ENCODE data around the gene WDR82.

GRCh38 chr3:52240886-52241370, 37.5 kb downstream of the WDR82 start:
- TF ChIP-seq CTCF (IDR thresholded peaks at IDR 0.05; ENCODE audit: insufficient read depth, low read length) (no peak), POLR2AphosphoS5 (IDR thresholded peaks at IDR 0.05; ENCODE audit: low read depth) (no peak), SPI1 (IDR thresholded peaks at IDR 0.05; ENCODE audit: borderline replicate concordance, low read depth) (no peak)
- TF ChIP-seq, protein P1, sequence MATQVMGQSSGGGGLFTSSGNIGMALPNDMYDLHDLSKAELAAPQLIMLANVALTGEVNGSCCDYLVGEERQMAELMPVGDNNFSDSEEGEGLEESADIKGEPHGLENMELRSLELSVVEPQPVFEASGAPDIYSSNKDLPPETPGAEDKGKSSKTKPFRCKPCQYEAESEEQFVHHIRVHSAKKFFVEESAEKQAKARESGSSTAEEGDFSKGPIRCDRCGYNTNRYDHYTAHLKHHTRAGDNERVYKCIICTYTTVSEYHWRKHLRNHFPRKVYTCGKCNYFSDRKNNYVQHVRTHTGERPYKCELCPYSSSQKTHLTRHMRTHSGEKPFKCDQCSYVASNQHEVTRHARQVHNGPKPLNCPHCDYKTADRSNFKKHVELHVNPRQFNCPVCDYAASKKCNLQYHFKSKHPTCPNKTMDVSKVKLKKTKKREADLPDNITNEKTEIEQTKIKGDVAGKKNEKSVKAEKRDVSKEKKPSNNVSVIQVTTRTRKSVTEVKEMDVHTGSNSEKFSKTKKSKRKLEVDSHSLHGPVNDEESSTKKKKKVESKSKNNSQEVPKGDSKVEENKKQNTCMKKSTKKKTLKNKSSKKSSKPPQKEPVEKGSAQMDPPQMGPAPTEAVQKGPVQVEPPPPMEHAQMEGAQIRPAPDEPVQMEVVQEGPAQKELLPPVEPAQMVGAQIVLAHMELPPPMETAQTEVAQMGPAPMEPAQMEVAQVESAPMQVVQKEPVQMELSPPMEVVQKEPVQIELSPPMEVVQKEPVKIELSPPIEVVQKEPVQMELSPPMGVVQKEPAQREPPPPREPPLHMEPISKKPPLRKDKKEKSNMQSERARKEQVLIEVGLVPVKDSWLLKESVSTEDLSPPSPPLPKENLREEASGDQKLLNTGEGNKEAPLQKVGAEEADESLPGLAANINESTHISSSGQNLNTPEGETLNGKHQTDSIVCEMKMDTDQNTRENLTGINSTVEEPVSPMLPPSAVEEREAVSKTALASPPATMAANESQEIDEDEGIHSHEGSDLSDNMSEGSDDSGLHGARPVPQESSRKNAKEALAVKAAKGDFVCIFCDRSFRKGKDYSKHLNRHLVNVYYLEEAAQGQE (IDR thresholded peaks at IDR 0.05; ENCODE audit: insufficient replicate concordance, low read depth): no peak
